Bone marrow (tissue), 2 donors: ENCODE measurements around the gene ACAN.

Source experiments
- DNase-seq, 2 donors: peaks; one replicate each; lab custom pipeline; 2025; lab: John Stamatoyannopoulos, UW

Gene ACAN

DNA sequence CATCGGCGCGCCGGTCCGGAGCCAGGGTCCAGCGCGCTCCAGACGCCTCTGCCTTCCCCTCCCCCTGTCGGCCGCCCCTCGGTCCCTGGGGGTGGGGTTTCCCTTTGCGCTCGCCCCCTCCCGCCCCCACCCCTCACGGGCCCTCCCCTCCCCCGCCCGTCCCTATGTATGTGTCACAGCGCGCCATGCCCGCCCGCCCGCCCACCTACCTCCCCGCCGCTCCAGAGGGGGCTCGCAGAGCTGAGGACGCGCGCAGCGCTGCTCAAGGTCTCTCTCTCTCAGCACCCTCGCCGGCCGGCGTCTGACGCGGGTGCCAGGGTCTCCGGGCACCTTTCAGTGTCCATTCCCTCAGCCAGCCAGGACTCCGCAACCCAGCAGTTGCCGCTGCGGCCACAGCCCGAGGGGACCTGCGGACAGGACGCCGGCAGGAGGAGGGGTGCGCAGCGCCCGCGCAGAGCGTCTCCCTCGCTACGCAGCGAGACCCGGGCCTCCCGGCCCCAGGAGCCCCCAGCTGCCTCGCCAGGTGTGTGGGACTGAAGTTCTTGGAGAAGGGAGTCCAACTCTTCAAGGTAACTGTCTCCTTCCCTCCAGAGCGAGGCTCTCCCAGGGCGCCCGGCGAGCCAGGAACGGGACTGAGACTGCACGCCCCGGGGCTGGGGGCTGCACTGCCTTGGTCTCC lies at the start of gene ACAN:
Gene ACAN, plus strand, starts transcription at position 196 of the 679 bp plus-strand sequence. CDS start 32,771 bp downstream, outside the sequence.
- DNase-seq: no peak

- no peak for DNase-seq
Observed at GRCh38 chr15:88756521-88756920, 46.7 kb upstream of the ACAN start.

DNA sequence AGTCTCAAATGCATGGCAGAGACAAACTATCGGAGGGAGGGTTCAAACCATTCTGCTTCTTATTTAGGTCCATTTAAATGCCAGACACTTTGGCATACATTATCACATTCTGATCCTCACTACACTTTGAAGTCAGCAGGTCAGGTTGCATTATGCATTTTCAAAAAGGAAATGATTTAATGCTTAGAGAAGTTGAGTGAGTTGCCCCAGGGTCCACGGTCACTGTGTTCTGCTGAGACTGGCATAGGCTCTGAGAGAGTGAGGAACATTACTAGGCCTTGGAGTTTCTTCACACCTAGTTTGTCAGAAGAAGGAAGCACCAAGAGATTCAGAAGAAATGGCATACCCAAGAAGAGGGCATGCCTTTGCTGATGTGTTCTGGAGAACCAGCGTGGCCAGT lies 46.3 kb upstream of the ACAN start:
- no peak for DNase-seq

DNA sequence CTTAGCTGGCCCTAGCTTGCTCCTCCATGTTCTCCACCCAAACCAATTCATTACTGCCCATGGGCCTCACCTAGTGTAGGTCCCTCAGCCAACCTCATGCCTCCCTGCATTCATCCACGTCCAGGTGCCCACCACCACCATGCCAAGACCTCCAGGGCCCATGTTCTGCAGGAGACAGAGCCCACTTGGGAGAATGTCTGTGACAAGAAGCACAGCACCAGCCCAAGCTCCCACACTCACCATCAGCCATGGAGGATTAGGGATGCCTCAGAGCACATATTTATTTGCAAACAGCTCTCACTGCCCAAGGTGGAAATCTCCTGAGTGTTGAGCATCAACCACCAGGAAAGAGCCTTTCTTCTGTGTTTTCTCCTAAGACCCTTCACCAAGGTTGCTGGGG lies 43.4 kb upstream of the ACAN start:
- DNase-seq: no peak

- no peak for DNase-seq
Observed at GRCh38 chr15:88764448-88764847, 38.8 kb upstream of the ACAN start.

GRCh38 chr15:88765212-88765611 lies 38.0 kb upstream of the ACAN start:
- DNase-seq: no peak

- no peak for DNase-seq
Observed at GRCh38 chr15:88769161-88769971, 33.9 kb upstream of the ACAN start.

DNA sequence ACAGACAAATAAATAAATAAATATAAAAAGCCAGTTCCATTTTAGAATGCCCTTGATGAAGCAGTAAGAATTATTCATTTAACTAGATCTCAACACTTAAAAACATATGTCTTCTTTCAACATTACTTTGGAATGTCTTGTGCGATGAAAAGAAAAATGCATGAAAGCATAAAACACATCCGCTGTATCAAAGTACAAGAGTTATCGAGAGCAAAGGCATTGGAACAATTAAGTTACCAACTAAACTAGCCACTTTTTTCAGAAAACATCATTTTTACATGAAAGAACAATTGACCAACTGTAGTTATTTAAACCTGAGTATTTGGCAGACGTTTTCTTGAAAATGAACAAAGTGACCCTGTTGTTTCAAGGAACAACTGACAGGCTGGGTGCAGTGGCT lies 27.5 kb upstream of the ACAN start:
- DNase-seq: no peak

GRCh38 chr15:88776646-88777045 lies 26.6 kb upstream of the ACAN start:
- no peak for DNase-seq

GRCh38 chr15:88779944-88780343 lies 23.3 kb upstream of the ACAN start:
- no peak for DNase-seq

DNA sequence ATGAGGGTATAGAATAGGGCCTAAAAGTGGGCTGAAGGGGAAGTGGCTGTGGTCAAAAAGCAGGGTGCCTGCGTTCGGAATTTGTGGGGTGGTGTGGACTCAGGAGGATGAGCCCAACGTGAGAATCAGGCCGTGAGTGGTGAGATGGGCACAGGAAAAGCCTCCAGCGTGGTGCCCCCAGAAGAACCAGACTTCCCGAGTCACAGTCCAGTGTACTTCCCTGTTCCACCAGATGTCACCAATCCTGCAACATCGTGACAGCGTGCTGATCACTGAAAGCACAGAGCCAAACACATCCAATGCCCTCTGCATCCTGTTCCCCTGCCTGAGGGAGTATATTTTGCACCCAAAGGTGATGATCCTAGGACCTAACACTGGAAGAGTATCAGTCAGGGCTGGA lies 20.8 kb upstream of the ACAN start:
- no peak for DNase-seq

GRCh38 chr15:88785217-88785616 lies 18.0 kb upstream of the ACAN start:
- DNase-seq: no peak

DNA sequence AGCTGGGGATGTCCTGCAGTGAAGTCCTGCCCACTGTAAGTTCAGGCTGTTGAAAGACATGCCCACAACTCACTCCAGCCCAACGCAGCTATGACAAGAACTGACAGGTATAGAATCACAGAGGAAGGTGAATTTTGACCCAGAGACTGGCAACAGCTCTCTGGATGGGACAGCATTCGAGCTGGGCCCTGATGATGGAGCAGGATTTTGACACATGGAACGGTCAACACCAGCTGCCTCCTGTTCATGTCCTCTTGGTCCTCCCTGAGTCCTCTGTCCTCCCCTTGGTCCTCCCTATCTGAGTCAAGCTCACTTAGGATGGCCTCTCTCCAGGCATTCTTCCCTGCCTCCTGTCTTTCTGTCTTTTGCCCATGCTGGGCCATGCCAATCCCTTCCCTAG lies 15.2 kb upstream of the ACAN start:
- DNase-seq: no peak

- DNase-seq: no peak
Observed at GRCh38 chr15:88788816-88789215, 14.4 kb upstream of the ACAN start.

DNA sequence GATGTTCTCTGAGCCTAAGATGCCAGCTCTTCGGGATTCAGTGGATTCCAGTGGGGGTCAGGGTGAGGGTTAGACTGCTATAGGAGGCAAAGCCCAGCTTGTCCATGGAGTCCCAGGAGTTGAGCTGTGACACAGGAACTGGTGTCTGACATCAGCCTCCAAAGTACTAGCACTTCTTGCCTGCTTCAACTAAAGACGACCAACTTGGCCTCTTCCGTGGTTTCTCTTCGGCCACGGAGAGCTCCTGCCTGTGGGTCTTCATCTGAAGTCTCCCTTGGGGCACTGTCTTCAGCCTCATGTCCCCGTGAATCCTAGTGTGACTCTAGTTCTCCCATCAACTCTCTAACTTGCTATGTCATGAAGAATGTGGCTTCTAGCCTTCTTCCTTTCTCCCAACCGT lies 12.8 kb upstream of the ACAN start:
- no peak for DNase-seq

DNA sequence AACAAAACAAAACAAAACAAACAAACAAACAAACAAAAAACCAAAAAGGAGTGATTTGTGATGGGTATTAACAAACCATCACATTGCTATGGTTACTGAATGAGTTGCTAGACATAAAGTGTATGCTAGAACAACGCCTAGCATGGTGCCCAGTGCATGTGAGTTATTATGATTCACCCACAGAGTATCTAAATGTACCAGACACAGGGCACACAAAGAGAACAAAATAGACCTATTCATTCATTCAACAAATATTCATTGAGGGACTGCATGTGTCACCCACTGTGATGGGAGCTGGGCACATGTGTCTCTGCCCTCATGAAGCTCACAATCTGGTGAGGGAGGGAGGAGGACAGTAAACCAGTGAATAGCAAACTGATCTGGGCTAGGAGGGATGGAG lies 11.6 kb upstream of the ACAN start:
- DNase-seq: no peak

DNA sequence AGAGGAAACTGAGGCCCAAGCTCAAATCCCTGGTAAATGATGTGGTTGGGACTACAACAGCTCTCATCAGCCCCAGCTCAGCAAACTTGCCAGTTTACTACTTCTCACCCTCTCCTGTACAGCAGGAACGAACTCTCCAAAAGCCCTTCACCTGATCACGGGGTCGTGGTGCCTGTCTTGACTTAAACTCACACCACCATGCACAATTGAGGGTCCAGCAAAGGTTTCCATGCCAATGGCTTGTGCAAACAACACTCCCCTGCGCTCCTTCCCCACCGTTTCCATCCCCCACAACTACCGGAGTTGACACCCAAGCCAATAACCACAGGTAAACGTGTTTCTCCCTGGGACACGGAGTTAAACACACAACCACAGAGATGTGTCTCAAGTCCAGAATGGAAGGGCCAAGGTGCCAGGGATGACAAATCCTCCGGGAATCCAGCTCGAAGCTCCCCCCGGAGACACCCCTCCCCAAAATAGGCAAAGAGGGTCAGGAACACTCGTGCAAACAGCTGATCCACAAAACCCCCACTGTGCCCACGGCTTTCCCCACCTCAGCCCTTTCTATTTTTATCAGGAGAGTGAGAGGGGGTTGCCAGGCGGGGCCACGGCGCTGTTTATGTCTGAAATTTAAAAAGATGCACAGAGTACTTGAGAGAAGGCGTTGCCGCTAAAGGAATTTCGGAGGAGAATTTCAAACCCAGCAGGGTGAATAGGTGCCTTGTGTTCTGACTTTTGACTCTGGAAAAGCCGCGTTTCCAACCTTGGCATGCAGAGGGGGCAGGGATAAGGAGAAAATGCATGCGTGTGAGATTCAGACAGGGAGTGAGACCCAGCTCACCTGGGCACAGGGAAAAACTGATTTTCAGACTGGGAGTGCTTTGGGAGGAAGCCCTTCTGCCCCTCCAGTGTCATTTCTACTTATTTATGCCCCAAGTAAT lies 10.6 kb upstream of the ACAN start:
- no peak for DNase-seq

DNA sequence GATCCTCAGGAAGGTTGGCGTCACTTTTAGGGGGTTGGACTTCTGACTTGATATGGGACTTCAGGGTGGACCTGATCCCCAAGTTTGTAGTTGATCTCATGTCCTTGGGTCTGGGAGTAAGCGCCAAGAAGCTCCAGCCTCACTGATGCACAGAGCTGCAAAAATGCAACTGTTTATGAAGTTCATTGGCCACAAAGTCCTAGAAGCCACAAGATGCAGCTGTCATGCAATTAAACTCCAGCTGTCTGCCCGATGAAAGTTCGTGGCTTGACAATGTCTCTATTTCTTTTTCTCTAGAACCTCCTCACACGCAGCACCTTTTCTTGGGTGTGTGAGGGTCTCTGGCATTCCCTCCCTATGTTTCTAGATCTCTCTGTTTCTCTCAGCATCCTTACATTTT lies 9.2 kb upstream of the ACAN start:
- DNase-seq: no peak

- no peak for DNase-seq
Observed at GRCh38 chr15:88797663-88798339, 5.4 kb upstream of the ACAN start.

GRCh38 chr15:88799341-88799740 lies 3.9 kb upstream of the ACAN start:
- no peak for DNase-seq

DNA sequence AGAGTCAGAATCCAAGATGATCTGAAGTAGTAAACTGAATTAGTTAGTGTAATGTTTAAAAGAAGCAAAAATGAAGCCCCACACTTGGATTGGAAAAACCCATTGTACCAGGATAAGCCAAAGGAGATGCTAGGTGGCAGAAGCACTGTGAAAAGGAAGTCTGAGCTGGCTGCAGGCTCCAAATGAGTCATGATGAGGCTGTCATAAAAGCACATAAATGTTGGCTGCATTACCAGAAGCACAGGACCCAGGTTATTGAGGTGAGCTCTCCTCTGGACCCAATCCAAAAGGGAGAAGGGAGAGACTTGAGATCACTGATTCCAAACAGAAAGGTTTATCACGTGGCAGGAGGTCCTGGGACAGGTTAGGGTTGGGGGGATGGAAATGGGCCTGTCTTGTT lies 3.2 kb upstream of the ACAN start:
- DNase-seq: no peak

GRCh38 chr15:88800738-88801137 lies 2.5 kb upstream of the ACAN start:
- no peak for DNase-seq
